T follicular helper cell (primary cell): Measurements from ENCODE around the gene SHMT2.

Source experiments
- DNase-seq: peaks from one replicate; pipeline ENCODE4 v3.0.0-alpha.2; 2020; ENCODE audit warnings: low read depth

The SHMT2 gene

GRCh38 chr12:57240066-57240921 lies 10.8 kb downstream of the SHMT2 start:
- DNase-seq: peak; percentile 65

GRCh38 chr12:57240926-57241401 lies 11.5 kb downstream of the SHMT2 start:
- DNase-seq: no peak

- DNase-seq: no peak
Observed at GRCh38 chr12:57241402-57242310, 12.1 kb downstream of the SHMT2 start.

- no peak for DNase-seq
Observed at GRCh38 chr12:57242329-57242690, 12.8 kb downstream of the SHMT2 start.

- peak; percentile 36 for DNase-seq
Observed at GRCh38 chr12:57242691-57243454, 13.4 kb downstream of the SHMT2 start.

- peak; percentile 73 for DNase-seq
Observed at GRCh38 chr12:57243521-57244311, 14.2 kb downstream of the SHMT2 start.

- DNase-seq: no peak
Observed at GRCh38 chr12:57244312-57244696, 14.8 kb downstream of the SHMT2 start.

- DNase-seq: no peak
Observed at GRCh38 chr12:57247041-57247440, 17.5 kb downstream of the SHMT2 start.

GRCh38 chr12:57248934-57249742 lies 19.6 kb downstream of the SHMT2 start:
- no peak for DNase-seq

- DNase-seq: no peak
Observed at GRCh38 chr12:57250541-57250940, 21.0 kb downstream of the SHMT2 start.

GRCh38 chr12:57250956-57251355 lies 21.4 kb downstream of the SHMT2 start, which contains the start of gene STAC3:
Gene STAC3, minus strand, starts transcription at chr12:57251187. Its CDS starts 1,551 bp downstream, at chr12:57249636.
- no peak for DNase-seq

GRCh38 chr12:57254506-57255280 lies 25.2 kb downstream of the SHMT2 start:
- DNase-seq: no peak

- no peak for DNase-seq
Observed at GRCh38 chr12:57255916-57256315, 26.4 kb downstream of the SHMT2 start.

- no peak for DNase-seq
Observed at GRCh38 chr12:57258977-57259970, 29.8 kb downstream of the SHMT2 start.

- DNase-seq: no peak
Observed at GRCh38 chr12:57260366-57260765, 30.9 kb downstream of the SHMT2 start.

- DNase-seq: no peak
Observed at GRCh38 chr12:57261428-57261865, 31.9 kb downstream of the SHMT2 start.

GRCh38 chr12:57262126-57262822 lies 32.8 kb downstream of the SHMT2 start:
- DNase-seq: no peak
